SK-N-SH (cell line): ENCODE data around the gene NR0B2. TPM values are rescaled to one million over a fixed set of nuclear protein-coding genes. Genes with fewer than 3 reads are reported as not detected.

Source experiments
- CTCF ChIA-PET: fragments of 300-600, 350-600 bp; formaldehyde crosslinking; extraction: SDS; loops from one replicate; lab custom pipeline; 2021; lab: Yijun Ruan, JAX
- POLR2A ChIA-PET: fragments of 350-600 bp; sonication (Branson Sonifier 250); formaldehyde crosslinking; extraction: SDS; loops from one replicate; lab custom pipeline; 2020; ENCODE audit warnings: antibody characterized with exemption, inconsistent platforms; lab: Yijun Ruan, JAX
- DNase-seq: peaks from one replicate; pipeline ENCODE4 v3.0.0; 2012
- H2AFZ ChIP-seq: fragments of 200-600 bp; sonication (generic); 2 replicates; pipeline ENCODE4 v1.8.1; 2016; ENCODE audit warnings: antibody characterized with exemption, mild to moderate bottlenecking, low read depth
- H3F3A ChIP-seq: fragments of 200-600 bp; sonication (generic); replicated peaks from 2 replicates; pipeline ENCODE3; 2016; ENCODE audit warnings: antibody characterized with exemption, mild to moderate bottlenecking; ENCODE audit not compliant: insufficient read depth
- H3K27ac ChIP-seq, 2 experiments: fragments of 200-500 bp in 1 of 2; fragments of 200-600 bp in 1 of 2; sonication (Bioruptor generic) in 1 of 2; sonication (generic), shearing (Covaris generic) in 1 of 2; 2 replicates each; pipeline versions ENCODE4 v1.5.1 to v1.6.1; 2014 to 2016; ENCODE audit warnings: low read depth in 2 of 2, inconsistent platforms in 1 of 2, low read length in 1 of 2, mild to moderate bottlenecking in 1 of 2, mixed read lengths in 1 of 2
- H3K27me3 ChIP-seq: fragments of 200-600 bp; sonication (generic), shearing (Covaris generic); 2 replicates; pipeline ENCODE4 v1.6.1; 2016; ENCODE audit warnings: mixed run types; ENCODE audit not compliant: insufficient read depth
- H3K36me3 ChIP-seq, 2 experiments: fragments of 200-500 bp in 1 of 2; fragments of 200-600 bp in 1 of 2; sonication (Bioruptor generic) in 1 of 2; sonication (generic) in 1 of 2; replicated peaks in 1 of 2; 2 replicates each; pipeline versions ENCODE3 to v1.5.1; 2014 to 2016; ENCODE audit warnings: low read length in 1 of 2, mild to moderate bottlenecking in 1 of 2; ENCODE audit not compliant: insufficient read depth in 2 of 2, control insufficient read depth in 1 of 2
- H3K4me1 ChIP-seq, 2 experiments: fragments of 200-500 bp in 1 of 2; fragments of 200-600 bp in 1 of 2; sonication (Bioruptor generic) in 1 of 2; sonication (generic), shearing (Covaris generic) in 1 of 2; 2 replicates each; pipeline versions ENCODE4 v1.5.1 to v1.6.1; 2014 to 2016; ENCODE audit warnings: low read depth in 1 of 2, low read length in 1 of 2, mixed run types in 1 of 2; ENCODE audit not compliant: insufficient read depth in 2 of 2, control insufficient read depth in 1 of 2
- H3K4me2 ChIP-seq: fragments of 200-600 bp; sonication (generic), shearing (Covaris generic); 2 replicates; pipeline ENCODE4 v1.6.1; 2017; ENCODE audit warnings: mixed run types
- H3K4me3 ChIP-seq, 2 experiments: fragments of 200-500 bp in 1 of 2; fragments of 200-600 bp in 1 of 2; sonication (Bioruptor generic) in 1 of 2; sonication (generic), shearing (Covaris generic) in 1 of 2; 2 replicates each; pipeline versions ENCODE4 v1.5.1 to v1.8.1; 2014 to 2016; ENCODE audit warnings: low read depth in 2 of 2, inconsistent platforms in 1 of 2, low read length in 1 of 2, mild to moderate bottlenecking in 1 of 2, mixed read lengths in 1 of 2, moderate library complexity in 1 of 2
- H3K79me2 ChIP-seq: fragments of 200-600 bp; sonication (generic); 2 replicates; pipeline ENCODE4 v1.8.1; 2017; ENCODE audit warnings: mild to moderate bottlenecking; ENCODE audit not compliant: insufficient read depth
- H3K9ac ChIP-seq: fragments of 200-600 bp; sonication (generic); 2 replicates; pipeline ENCODE4 v1.6.1; 2017; ENCODE audit warnings: mixed run types
- H3K9me2 ChIP-seq: fragments of 200-600 bp; sonication (generic); 2 replicates; pipeline ENCODE4 v1.6.1; 2017; ENCODE audit warnings: mixed run types
- H3K9me3 ChIP-seq: fragments of 200-600 bp; sonication (generic); 2 replicates; pipeline ENCODE4 v1.6.1; 2017; ENCODE audit warnings: mixed run types, mild to moderate bottlenecking, moderate library complexity
- H4K20me1 ChIP-seq: fragments of 200-600 bp; sonication (generic); 2 replicates; pipeline ENCODE4 v1.6.1; 2017; ENCODE audit warnings: mild to moderate bottlenecking, mixed run types; ENCODE audit not compliant: insufficient read depth
- CHD2 ChIP-seq: fragments of 150-350 bp; IDR thresholded peaks from 2 replicates; pipeline ENCODE4 v1.6.1; 2018; ENCODE audit warnings: low read length; ENCODE audit not compliant: partially characterized antibody
- ELF1 ChIP-seq: IDR thresholded peaks from 2 replicates; pipeline ENCODE4 v1.4.0; 2012
- FOSL2 ChIP-seq: IDR thresholded peaks from 2 replicates; pipeline ENCODE4 v1.4.0; 2012; ENCODE audit warnings: low read depth, mild to moderate bottlenecking, moderate library complexity, borderline replicate concordance
- FOXJ3 ChIP-seq: sonication (generic); formaldehyde crosslinking; IDR thresholded peaks from 2 replicates; pipeline ENCODE4 v1.5.1; 2020; ENCODE audit warnings: mild to moderate bottlenecking, missing genetic modification reagents
- FOXM1 ChIP-seq: IDR thresholded peaks from 2 replicates; pipeline ENCODE4 v1.4.0; 2012; ENCODE audit warnings: low read depth, mild to moderate bottlenecking
- GATA2 ChIP-seq: sonication (generic); formaldehyde crosslinking; IDR thresholded peaks from 2 replicates; pipeline ENCODE4 v1.5.0; 2020; ENCODE audit warnings: mild to moderate bottlenecking, missing genetic modification reagents
- MXI1 ChIP-seq: IDR thresholded peaks from 2 replicates; pipeline ENCODE4 v1.6.1; 2012; ENCODE audit warnings: mild to moderate bottlenecking, low read depth, low read length, improper control_type of control experiment
- NRF1 ChIP-seq: IDR thresholded peaks from 2 replicates; pipeline ENCODE4 v1.6.1; 2012; ENCODE audit warnings: low read depth, mild to moderate bottlenecking, low read length
- POLR2AphosphoS5 ChIP-seq: IDR thresholded peaks from 2 replicates; pipeline ENCODE4 v1.6.1; 2012; ENCODE audit warnings: low read depth, low read length
- RCOR1 ChIP-seq: fragments of 150-350 bp; IDR thresholded peaks from 2 replicates; pipeline ENCODE4 v1.6.1; 2017; ENCODE audit warnings: antibody characterized with exemption, low read length
- RFX5 ChIP-seq: IDR thresholded peaks from 2 replicates; pipeline ENCODE4 v1.6.1; 2012; ENCODE audit warnings: mild to moderate bottlenecking, improper control_type of control experiment, low read length
- RXRA ChIP-seq: IDR thresholded peaks from 2 replicates; pipeline ENCODE4 v1.4.0; 2012; ENCODE audit warnings: low read depth, mild to moderate bottlenecking, borderline replicate concordance
- SIN3A ChIP-seq: IDR thresholded peaks from 2 replicates; pipeline ENCODE4 v1.6.1; 2012; ENCODE audit warnings: low read depth, mild to moderate bottlenecking, low read length, moderate library complexity, borderline replicate concordance
- SMC3 ChIP-seq: IDR thresholded peaks from 2 replicates; pipeline ENCODE4 v1.6.1; 2012; ENCODE audit warnings: low read depth, low read length, improper control_type of control experiment
- TAF1 ChIP-seq: IDR thresholded peaks from 2 replicates; pipeline ENCODE4 v1.6.1; 2012; ENCODE audit warnings: low read depth, mild to moderate bottlenecking, low read length, moderate library complexity, borderline replicate concordance
- TCF12 ChIP-seq: IDR thresholded peaks from 2 replicates; pipeline ENCODE4 v1.4.0; 2012
- WGBS: methylation state at CpG from one replicate; pipeline ENCODE4 v1.1.6; 2017; ENCODE audit warnings: low lambda C conversion rate; 5-methylcytosine and 5-hydroxymethylcytosine counted together
- polyA plus RNA-seq, 3 experiments: library from polyadenylated mRNA; depleted of rRNA; stranded (reverse); fragments of >200 nt; gene quantifications; 2 replicates each; pipeline ENCODE4 v1.2.3, GENCODE V29; 2012
- TF ChIP-seq, protein P1 (sequence below): IDR thresholded peaks from 2 replicates; pipeline ENCODE4 v1.6.1; 2012; ENCODE audit warnings: mild to moderate bottlenecking, low read depth, low read length, moderate library complexity
- TF ChIP-seq, protein P2 (sequence below): fragments of 150-350 bp; IDR thresholded peaks from 2 replicates; pipeline ENCODE4 v1.6.1; 2017; ENCODE audit warnings: antibody characterized with exemption, low read length, low read depth, borderline replicate concordance
- TF ChIP-seq, protein P3 (sequence below): IDR thresholded peaks from 2 replicates; pipeline ENCODE4; 2012

NR0B2 gene
- polyA plus RNA-seq, 1 of the 3 experiments (the other 2 are of a cell fraction) = not detected

DNA sequence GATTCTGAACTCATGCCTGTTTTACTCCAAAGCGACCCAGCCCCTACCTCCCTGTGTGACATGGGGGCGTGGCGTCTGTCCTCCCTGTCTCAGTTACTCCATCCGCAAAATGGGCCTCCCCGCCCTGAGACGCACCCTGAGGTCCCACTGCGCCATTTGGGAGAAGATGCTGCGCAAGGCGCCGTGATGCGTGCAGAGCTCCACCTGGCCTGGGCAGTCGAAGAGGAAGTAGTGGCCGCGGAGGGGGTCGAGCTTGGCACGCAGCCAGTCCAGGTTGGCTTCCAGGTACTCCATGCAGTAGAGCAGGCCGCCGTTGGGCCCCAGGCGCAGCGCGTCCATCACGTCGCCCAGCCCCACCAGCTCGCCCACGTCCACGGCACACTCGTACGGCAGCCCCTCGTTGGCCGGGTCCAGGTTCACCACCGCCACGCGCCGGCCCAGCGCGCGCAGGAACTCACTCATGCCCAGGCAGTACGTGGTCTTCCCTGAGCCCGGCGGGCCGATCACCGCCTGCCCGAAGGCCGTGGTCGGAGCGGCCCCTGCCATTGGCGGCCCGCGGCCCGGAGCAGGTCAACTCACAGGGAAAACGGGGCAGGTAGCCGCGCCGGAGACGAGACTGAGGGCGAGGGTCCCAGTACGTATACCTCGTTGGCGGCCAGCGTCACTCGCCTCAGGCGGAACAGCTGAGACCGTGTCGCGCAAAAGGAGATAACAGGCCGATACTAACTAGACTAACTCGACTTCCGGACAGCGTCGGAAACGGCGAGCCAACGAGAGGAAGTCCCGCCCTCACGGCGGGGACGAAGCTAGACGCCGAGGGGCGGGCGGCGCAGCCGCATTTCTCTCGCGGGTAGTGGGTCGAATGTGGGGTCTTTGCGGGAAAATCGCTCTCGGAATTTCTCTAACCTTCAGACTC lies 24.0 kb downstream of the NR0B2 start, which contains the start of gene GPN2 (continued):
- TF ChIP-seq, protein P1, sequence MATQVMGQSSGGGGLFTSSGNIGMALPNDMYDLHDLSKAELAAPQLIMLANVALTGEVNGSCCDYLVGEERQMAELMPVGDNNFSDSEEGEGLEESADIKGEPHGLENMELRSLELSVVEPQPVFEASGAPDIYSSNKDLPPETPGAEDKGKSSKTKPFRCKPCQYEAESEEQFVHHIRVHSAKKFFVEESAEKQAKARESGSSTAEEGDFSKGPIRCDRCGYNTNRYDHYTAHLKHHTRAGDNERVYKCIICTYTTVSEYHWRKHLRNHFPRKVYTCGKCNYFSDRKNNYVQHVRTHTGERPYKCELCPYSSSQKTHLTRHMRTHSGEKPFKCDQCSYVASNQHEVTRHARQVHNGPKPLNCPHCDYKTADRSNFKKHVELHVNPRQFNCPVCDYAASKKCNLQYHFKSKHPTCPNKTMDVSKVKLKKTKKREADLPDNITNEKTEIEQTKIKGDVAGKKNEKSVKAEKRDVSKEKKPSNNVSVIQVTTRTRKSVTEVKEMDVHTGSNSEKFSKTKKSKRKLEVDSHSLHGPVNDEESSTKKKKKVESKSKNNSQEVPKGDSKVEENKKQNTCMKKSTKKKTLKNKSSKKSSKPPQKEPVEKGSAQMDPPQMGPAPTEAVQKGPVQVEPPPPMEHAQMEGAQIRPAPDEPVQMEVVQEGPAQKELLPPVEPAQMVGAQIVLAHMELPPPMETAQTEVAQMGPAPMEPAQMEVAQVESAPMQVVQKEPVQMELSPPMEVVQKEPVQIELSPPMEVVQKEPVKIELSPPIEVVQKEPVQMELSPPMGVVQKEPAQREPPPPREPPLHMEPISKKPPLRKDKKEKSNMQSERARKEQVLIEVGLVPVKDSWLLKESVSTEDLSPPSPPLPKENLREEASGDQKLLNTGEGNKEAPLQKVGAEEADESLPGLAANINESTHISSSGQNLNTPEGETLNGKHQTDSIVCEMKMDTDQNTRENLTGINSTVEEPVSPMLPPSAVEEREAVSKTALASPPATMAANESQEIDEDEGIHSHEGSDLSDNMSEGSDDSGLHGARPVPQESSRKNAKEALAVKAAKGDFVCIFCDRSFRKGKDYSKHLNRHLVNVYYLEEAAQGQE = no peak
- TF ChIP-seq, protein P2, sequence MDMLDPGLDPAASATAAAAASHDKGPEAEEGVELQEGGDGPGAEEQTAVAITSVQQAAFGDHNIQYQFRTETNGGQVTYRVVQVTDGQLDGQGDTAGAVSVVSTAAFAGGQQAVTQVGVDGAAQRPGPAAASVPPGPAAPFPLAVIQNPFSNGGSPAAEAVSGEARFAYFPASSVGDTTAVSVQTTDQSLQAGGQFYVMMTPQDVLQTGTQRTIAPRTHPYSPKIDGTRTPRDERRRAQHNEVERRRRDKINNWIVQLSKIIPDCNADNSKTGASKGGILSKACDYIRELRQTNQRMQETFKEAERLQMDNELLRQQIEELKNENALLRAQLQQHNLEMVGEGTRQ = no peak
- peak; percentile 80 for TF ChIP-seq TAF1
- peak; percentile 79 for TF ChIP-seq CHD2
- TF ChIP-seq GATA2 (CRISPR knock-in tag) = peak; percentile 86
- no peak for TF ChIP-seq SIN3A
- peak; percentile 68 for TF ChIP-seq MXI1
- TF ChIP-seq ELF1 = peak; percentile 77
- TF ChIP-seq RXRA = no peak
- TF ChIP-seq FOSL2 = no peak
- TF ChIP-seq FOXJ3 (CRISPR knock-in tag) = no peak
- TF ChIP-seq FOXM1 = no peak
- peak; percentile 62 for TF ChIP-seq NRF1

DNA sequence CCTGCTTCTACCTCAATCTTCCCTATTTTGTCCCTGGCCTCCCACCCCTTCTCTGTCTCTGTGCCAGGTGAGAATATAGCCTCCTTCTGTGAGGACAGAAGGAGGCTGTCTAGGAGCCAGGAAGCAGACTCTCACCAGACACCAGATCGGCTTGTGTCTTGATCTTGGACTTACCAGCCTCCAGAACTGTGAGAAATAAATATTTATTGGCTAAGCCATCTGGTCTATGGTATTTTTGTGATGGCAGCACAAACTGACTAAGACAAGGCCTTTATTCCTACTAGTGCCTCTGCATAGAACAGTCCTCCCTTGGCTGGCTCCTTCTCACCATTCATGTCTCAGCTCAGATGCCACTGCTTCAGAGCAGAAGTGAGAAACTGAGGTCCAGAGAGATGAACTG lies 25.5 kb downstream of the NR0B2 start:
- no peaks in the 10 kb centered on the region; the same call in 1 of the 2 replicates for H4K20me1 ChIP-seq
- H3K36me3 ChIP-seq = peaks cover 46 to 50% of the 10 kb centered on the region in 2 experiments
- TF ChIP-seq TCF12 (no peak), POLR2AphosphoS5 (no peak), GATA2 (CRISPR knock-in tag) (no peak), RCOR1 (no peak), SMC3 (no peak), RFX5 (no peak)
- TF ChIP-seq, protein P3, sequence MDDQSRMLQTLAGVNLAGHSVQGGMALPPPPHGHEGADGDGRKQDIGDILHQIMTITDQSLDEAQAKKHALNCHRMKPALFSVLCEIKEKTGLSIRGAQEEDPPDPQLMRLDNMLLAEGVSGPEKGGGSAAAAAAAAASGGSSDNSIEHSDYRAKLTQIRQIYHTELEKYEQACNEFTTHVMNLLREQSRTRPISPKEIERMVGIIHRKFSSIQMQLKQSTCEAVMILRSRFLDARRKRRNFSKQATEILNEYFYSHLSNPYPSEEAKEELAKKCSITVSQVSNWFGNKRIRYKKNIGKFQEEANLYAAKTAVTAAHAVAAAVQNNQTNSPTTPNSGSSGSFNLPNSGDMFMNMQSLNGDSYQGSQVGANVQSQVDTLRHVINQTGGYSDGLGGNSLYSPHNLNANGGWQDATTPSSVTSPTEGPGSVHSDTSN = no peak
- POLR2A ChIA-PET = no interaction called here
- no peak overlapping the region for H3K4me2 ChIP-seq
- CTCF ChIA-PET = interaction anchor here (0.6 to 2.1 kb wide), 4 partner anchors 10 to 99 kb away, joined by 3 to 15 read pairs (median 8); partner anchors contain the start of gene GPATCH3
- peaks cover 13% of the 10 kb centered on the region for H3F3A ChIP-seq
- no peak for DNase-seq
- 80% methylated on average over 1 of the region's 1 CpG for WGBS
- H3K9me3 ChIP-seq = no peaks in the 10 kb centered on the region
- H3K9ac ChIP-seq = no peak overlapping the region
- no peak overlapping the region for H2AFZ ChIP-seq
- H3K9me2 ChIP-seq = no peaks in the 10 kb centered on the region
- H3K27me3 ChIP-seq = no peaks in the 10 kb centered on the region
- peaks cover 39% of the 10 kb centered on the region for H3K79me2 ChIP-seq
- H3K4me3 ChIP-seq = no peak overlapping the region
- peaks cover 0 to 16% of the 10 kb centered on the region in 2 experiments; a peak in 2 of 4 replicates for H3K4me1 ChIP-seq
- H3K27ac ChIP-seq = no peak overlapping the region
